ENCODE measurements around the gene PIGZ. TPM values are rescaled to one million over a fixed set of nuclear protein-coding genes. Genes with fewer than 3 reads are reported as not detected.

The PIGZ gene
- total RNA-seq, 8 experiments from 2014 or later, result 1.2 to 7.1 (median 2.2) TPM

- WGBS, 10 experiments, result 60 to 100% (median 100%) methylated on average over 1 to 2 of the region's 27 CpGs; no CpG with 5 or more reads in 7 of the 10 experiments
- Histone ChIP-seq H3K27ac (no peak overlapping the region), H3K4me3 (no peak overlapping the region), H3K4me1 (replicated peaks in 1 of 2) (peaks cover 7 to 20% of the 10 kb centered on the region in 2 donors)
- no peak for ATAC-seq (replicated peaks in 6 of 8)
- in situ Hi-C loops (cut with MboI; ENCODE audit: low pct_unique_long_range_greater_than_20kb in 2 of 9, low sequenced_read_pairs in 9 of 9, unreplicated experiment in 9 of 9), result loop anchor here in 4 of 9 experiments (25.0 kb wide), 2 partner anchors 179 to 504 kb away; no protein-coding TSS in a partner anchor
These were observed 40.0 kb upstream of the PIGZ start for GRCh38 chr3:197008436-197009209.

GRCh38 chr3:197007953-197008352, 39.3 kb upstream of the PIGZ start:
- WGBS, 10 experiments, result 60 to 100% (median 85%) methylated on average over 2 to 6 of the region's 8 CpGs; no CpG with 5 or more reads in 5 of the 10 experiments
- Histone ChIP-seq H3K27ac (no peak overlapping the region), H3K4me1 (replicated peaks in 1 of 2) (peaks cover 7 to 22% of the 10 kb centered on the region in 2 donors), H3K4me3 (no peak overlapping the region)
- ATAC-seq (replicated peaks in 6 of 8), result no peak
- in situ Hi-C loops (cut with MboI; ENCODE audit: low pct_unique_long_range_greater_than_20kb in 2 of 9, low sequenced_read_pairs in 9 of 9, unreplicated experiment in 9 of 9), result loop anchor here in 4 of 9 experiments (25.0 kb wide), 2 partner anchors 179 to 504 kb away; no protein-coding TSS in a partner anchor

- WGBS, 10 experiments, result 47 to 83% (median 75%) methylated on average over 1 to 10 of the region's 12 CpGs; no CpG with 5 or more reads in 3 of the 10 experiments
- peaks cover 7 to 21% of the 10 kb centered on the region in 2 donors for H3K4me1 ChIP-seq (replicated peaks in 1 of 2)
- no peak for ATAC-seq (replicated peaks in 6 of 8)
- in situ Hi-C loops (cut with MboI; ENCODE audit: low pct_unique_long_range_greater_than_20kb in 2 of 9, low sequenced_read_pairs in 9 of 9, unreplicated experiment in 9 of 9), result loop anchor here in 4 of 9 experiments (25.0 kb wide), 2 partner anchors 180 to 505 kb away; no protein-coding TSS in a partner anchor
- no peak overlapping the region for H3K4me3 ChIP-seq
- no peak overlapping the region for H3K27ac ChIP-seq
These were observed 38.8 kb upstream of the PIGZ start for GRCh38 chr3:197007296-197007940.

- in situ Hi-C loops (cut with MboI; ENCODE audit: low pct_unique_long_range_greater_than_20kb in 2 of 9, low sequenced_read_pairs in 9 of 9, unreplicated experiment in 9 of 9), result loop anchor here in 4 of 9 experiments (25.0 kb wide), 2 partner anchors 180 to 505 kb away; no protein-coding TSS in a partner anchor
- ATAC-seq (replicated peaks in 6 of 8), result no peak
- WGBS, 10 experiments, result 93 to 100% (median 100%) methylated on average over 1 to 4 of the region's 5 CpGs; no CpG with 5 or more reads in 5 of the 10 experiments
- Histone ChIP-seq H3K27ac (no peak overlapping the region), H3K4me1 (replicated peaks in 1 of 2) (peaks cover 7 to 20% of the 10 kb centered on the region in 2 donors), H3K4me3 (no peak overlapping the region)
These were observed 38.2 kb upstream of the PIGZ start for GRCh38 chr3:197006860-197007259.

GRCh38 chr3:197006446-197006845, 37.8 kb upstream of the PIGZ start:
- in situ Hi-C loops (cut with MboI; ENCODE audit: low pct_unique_long_range_greater_than_20kb in 2 of 9, low sequenced_read_pairs in 9 of 9, unreplicated experiment in 9 of 9), result loop anchor here in 4 of 9 experiments (25.0 kb wide), 2 partner anchors 181 to 506 kb away; no protein-coding TSS in a partner anchor
- Histone ChIP-seq H3K27ac (no peak overlapping the region), H3K4me1 (replicated peaks in 1 of 2) (peaks cover 7 to 17% of the 10 kb centered on the region in 2 donors), H3K4me3 (no peak overlapping the region)
- no peak for ATAC-seq (replicated peaks in 6 of 8)
- WGBS, 10 experiments, result no CpG with 5 or more reads among the region's 11 CpGs

GRCh38 chr3:197003461-197004385, 35.1 kb upstream of the PIGZ start:
- peak overlapping the region in 1 of 2 donors; percentile 60 for H3K27ac ChIP-seq

GRCh38 chr3:197002701-197003454, 34.2 kb upstream of the PIGZ start:
- ATAC-seq (replicated peaks in 6 of 8), result peak; percentile 79 to 91 (median 84)
- Histone ChIP-seq H3K4me1 (replicated peaks in 1 of 2) (peaks cover 7 to 17% of the 10 kb centered on the region in 2 donors), H3K4me3 (peak overlapping the region; percentile 38 to 59 (median 38)), H3K27ac (peak overlapping the region in 1 of 2 donors; percentile 60)
- in situ Hi-C loops (cut with MboI; ENCODE audit: low pct_unique_long_range_greater_than_20kb in 2 of 9, low sequenced_read_pairs in 9 of 9, unreplicated experiment in 9 of 9), result loop anchor here in 4 of 9 experiments (25.0 kb wide), 2 partner anchors 184 to 509 kb away; no protein-coding TSS in a partner anchor
- WGBS, 10 experiments, result no CpG with 5 or more reads among the region's 113 CpGs

More at GRCh38 chr3:197003461-197004385, 35.1 kb upstream of the PIGZ start:
- WGBS, 10 experiments, result 83 to 100% (median 95%) methylated on average over 2 to 6 of the region's 61 CpGs; no CpG with 5 or more reads in 6 of the 10 experiments
- peak overlapping the region; percentile 38 to 59 (median 38) for H3K4me3 ChIP-seq
- in situ Hi-C loops (cut with MboI; ENCODE audit: low pct_unique_long_range_greater_than_20kb in 2 of 9, low sequenced_read_pairs in 9 of 9, unreplicated experiment in 9 of 9), result loop anchor here in 4 of 9 experiments (25.0 kb wide), 2 partner anchors 184 to 509 kb away; no protein-coding TSS in a partner anchor
- peak; percentile 3 to 35 (median 10) for ATAC-seq (replicated peaks in 6 of 8)
- H3K4me1 ChIP-seq (replicated peaks in 1 of 2), result peaks cover 7 to 17% of the 10 kb centered on the region in 2 donors

- WGBS, 10 experiments, result 40 to 72% (median 60%) methylated on average over 1 to 6 of the region's 55 CpGs; no CpG with 5 or more reads in 7 of the 10 experiments
- in situ Hi-C loops (cut with MboI; ENCODE audit: low pct_unique_long_range_greater_than_20kb in 2 of 9, low sequenced_read_pairs in 9 of 9, unreplicated experiment in 9 of 9), result loop anchor here in 4 of 9 experiments (25.0 kb wide), 2 partner anchors 185 to 510 kb away; no protein-coding TSS in a partner anchor
- Histone ChIP-seq H3K4me3 (peak overlapping the region in 3 of 5 donors; percentile 38 to 59 (median 38)), H3K27ac (peak overlapping the region in 1 of 2 donors; percentile 60), H3K4me1 (replicated peaks in 1 of 2) (peaks cover 7 to 17% of the 10 kb centered on the region in 2 donors)
- ATAC-seq (replicated peaks in 6 of 8), result peak in 2 of 8 experiments; percentile 7 to 10
These were observed 33.5 kb upstream of the PIGZ start for GRCh38 chr3:197001972-197002700.

GRCh38 chr3:197001106-197001971, 32.7 kb upstream of the PIGZ start:
- ATAC-seq (replicated peaks in 6 of 8), result no peak
- in situ Hi-C loops (cut with MboI; ENCODE audit: low pct_unique_long_range_greater_than_20kb in 2 of 9, low sequenced_read_pairs in 9 of 9, unreplicated experiment in 9 of 9), result loop anchor here in 4 of 9 experiments (25.0 kb wide), 2 partner anchors 186 to 511 kb away; no protein-coding TSS in a partner anchor
- peaks cover 7 to 17% of the 10 kb centered on the region in 2 donors for H3K4me1 ChIP-seq (replicated peaks in 1 of 2)
- WGBS, 10 experiments, result 80 to 100% (median 93%) methylated on average over 2 to 5 of the region's 20 CpGs; no CpG with 5 or more reads in 5 of the 10 experiments
- no peak overlapping the region for H3K4me3 ChIP-seq
- H3K27ac ChIP-seq, result no peak overlapping the region

- no peak overlapping the region for H3K4me3 ChIP-seq
- WGBS, 10 experiments, result 20 to 100% (median 75%) methylated on average over 1 to 3 of the region's 5 CpGs; no CpG with 5 or more reads in 5 of the 10 experiments
- H3K4me1 ChIP-seq (replicated peaks in 1 of 2), result peaks cover 7 to 17% of the 10 kb centered on the region in 2 donors
- no peak for ATAC-seq (replicated peaks in 6 of 8)
- H3K27ac ChIP-seq, result no peak overlapping the region
- in situ Hi-C loops (cut with MboI; ENCODE audit: low pct_unique_long_range_greater_than_20kb in 2 of 9, low sequenced_read_pairs in 9 of 9, unreplicated experiment in 9 of 9), result loop anchor here in 4 of 9 experiments (25.0 kb wide), 2 partner anchors 187 to 512 kb away; no protein-coding TSS in a partner anchor
These were observed 31.6 kb upstream of the PIGZ start for GRCh38 chr3:197000211-197000610.

Measured in motor neuron (in vitro differentiated cells).